NB4 (cell line): ENCODE data around the gene UBIAD1.

Experiments used
- DNase-seq: peaks from one replicate; pipeline ENCODE4 v3.0.0; 2010; ENCODE audit warnings: low read depth
- H3K4me3 ChIP-seq: one replicate; pipeline ENCODE4 v1.5.1; 2011; ENCODE audit warnings: mild to moderate bottlenecking, low read depth, low read length, moderate library complexity
- MYC ChIP-seq: IDR thresholded peaks from 2 replicates; pipeline ENCODE4 v1.6.1; 2011; ENCODE audit warnings: low read depth, low read length
- POLR2A ChIP-seq: IDR thresholded peaks from 2 replicates; pipeline ENCODE4 v1.6.1; 2011; ENCODE audit warnings: mild to moderate bottlenecking; ENCODE audit not compliant: insufficient read length; ENCODE audit errors: extremely low read depth
- TF ChIP-seq, protein P1 (sequence below): IDR thresholded peaks from one replicate; pipeline ENCODE4 v1.5.1; 2012; ENCODE audit warnings: low read depth, low read length
- TF ChIP-seq, protein P2 (sequence below): IDR thresholded peaks from 2 replicates; pipeline ENCODE4 v1.6.1; 2011; ENCODE audit warnings: low read depth, low read length

Gene UBIAD1

DNA sequence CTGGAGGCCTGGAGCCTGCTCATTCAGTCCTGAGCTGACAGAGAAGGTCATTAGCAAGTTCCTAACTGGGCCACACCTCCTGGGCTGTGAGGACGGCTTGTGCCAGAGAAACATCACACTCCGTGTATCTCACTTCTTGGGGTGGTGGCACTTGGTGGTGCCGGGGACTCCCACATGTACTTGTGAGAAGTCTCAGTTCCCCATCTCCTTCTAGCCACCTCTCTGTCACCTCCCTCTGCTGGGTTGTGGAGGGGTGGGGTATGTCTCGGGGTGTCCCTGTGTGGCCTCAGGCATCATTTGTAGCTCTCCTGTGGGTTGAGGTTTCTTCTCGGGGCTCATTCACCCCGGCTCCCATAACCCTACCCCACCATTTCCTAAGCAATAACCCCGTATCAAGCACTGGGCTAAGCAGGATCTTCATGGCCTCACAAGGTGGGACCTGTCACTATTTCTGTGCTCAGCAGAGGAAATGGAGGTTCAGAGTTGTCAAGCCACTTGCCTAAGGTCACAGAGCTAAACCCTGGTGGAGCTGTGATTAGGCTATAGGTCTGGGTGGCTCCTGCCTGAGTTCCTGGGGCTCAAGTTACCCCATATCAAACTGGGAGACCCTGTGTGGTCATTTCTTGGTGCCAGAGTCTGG, 62.5 kb downstream of the UBIAD1 start:
- no peak for DNase-seq

DNA sequence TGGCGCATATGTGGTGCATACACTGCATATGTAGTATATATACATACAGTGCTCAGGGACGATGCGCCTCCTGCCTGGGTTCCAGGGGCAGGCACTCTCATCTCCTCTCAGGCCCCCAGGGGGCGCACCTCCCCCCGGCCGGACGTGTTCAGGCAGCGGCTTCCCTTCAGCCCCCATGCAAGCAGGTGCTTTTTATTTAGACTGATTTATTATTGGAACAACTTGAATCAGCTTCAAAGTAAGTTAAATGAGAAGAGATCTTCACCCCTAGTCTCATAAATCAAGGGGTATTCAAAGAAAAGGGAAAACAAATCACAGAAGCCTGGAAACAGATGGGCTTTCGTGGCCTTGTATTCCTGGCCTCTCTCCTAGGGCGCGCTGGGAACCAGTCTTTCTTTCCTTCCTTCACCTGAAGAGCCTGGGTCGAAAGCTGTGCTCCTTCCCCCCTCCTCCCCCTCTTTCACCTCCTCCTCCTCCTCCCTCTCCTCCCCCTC, 64.6 kb downstream of the UBIAD1 start:
- DNase-seq = peak; percentile 63
- H3K4me3 ChIP-seq = no peak overlapping the region
- TF ChIP-seq, protein P1, sequence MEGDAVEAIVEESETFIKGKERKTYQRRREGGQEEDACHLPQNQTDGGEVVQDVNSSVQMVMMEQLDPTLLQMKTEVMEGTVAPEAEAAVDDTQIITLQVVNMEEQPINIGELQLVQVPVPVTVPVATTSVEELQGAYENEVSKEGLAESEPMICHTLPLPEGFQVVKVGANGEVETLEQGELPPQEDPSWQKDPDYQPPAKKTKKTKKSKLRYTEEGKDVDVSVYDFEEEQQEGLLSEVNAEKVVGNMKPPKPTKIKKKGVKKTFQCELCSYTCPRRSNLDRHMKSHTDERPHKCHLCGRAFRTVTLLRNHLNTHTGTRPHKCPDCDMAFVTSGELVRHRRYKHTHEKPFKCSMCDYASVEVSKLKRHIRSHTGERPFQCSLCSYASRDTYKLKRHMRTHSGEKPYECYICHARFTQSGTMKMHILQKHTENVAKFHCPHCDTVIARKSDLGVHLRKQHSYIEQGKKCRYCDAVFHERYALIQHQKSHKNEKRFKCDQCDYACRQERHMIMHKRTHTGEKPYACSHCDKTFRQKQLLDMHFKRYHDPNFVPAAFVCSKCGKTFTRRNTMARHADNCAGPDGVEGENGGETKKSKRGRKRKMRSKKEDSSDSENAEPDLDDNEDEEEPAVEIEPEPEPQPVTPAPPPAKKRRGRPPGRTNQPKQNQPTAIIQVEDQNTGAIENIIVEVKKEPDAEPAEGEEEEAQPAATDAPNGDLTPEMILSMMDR = peak; percentile 83
- TF ChIP-seq, protein P2, sequence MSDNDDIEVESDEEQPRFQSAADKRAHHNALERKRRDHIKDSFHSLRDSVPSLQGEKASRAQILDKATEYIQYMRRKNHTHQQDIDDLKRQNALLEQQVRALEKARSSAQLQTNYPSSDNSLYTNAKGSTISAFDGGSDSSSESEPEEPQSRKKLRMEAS = no peak
- TF ChIP-seq MYC = no peak

More for the DNA sequence above, 62.5 kb downstream of the UBIAD1 start:
- no peak for TF ChIP-seq POLR2A
- TF ChIP-seq, protein P1 = no peak
- no peak for TF ChIP-seq MYC
- TF ChIP-seq, protein P2 = no peak
- H3K4me3 ChIP-seq = no peak overlapping the region
